Fibroblast of skin of left quadriceps (primary cell): ENCODE data around the gene SAG.

ENCODE experiments used
- DNase-seq, 2 experiments: peaks; one replicate each; pipeline ENCODE4 v3.0.0-alpha.2; 2013; ENCODE audit warnings: low read depth in 2 of 2

Gene SAG

GRCh38 chr2:233380132-233380895 lies 72.7 kb downstream of the SAG start:
- DNase-seq = no peak

- no peak for DNase-seq
Observed at GRCh38 chr2:233380995-233381637, 73.5 kb downstream of the SAG start.

- DNase-seq = no peak
Observed at GRCh38 chr2:233381638-233381995, 74.0 kb downstream of the SAG start.

GRCh38 chr2:233384015-233384414 lies 76.4 kb downstream of the SAG start:
- no peak for DNase-seq

- DNase-seq = no peak
Observed at GRCh38 chr2:233384811-233385488, 77.3 kb downstream of the SAG start.

GRCh38 chr2:233385489-233386044 lies 78.0 kb downstream of the SAG start:
- no peak for DNase-seq

- no peak for DNase-seq
Observed at GRCh38 chr2:233386382-233387041, 78.9 kb downstream of the SAG start.

GRCh38 chr2:233387225-233387624 lies 79.6 kb downstream of the SAG start:
- no peak for DNase-seq

GRCh38 chr2:233387667-233388528 lies 80.3 kb downstream of the SAG start:
- peak; percentile 86 to 88 for DNase-seq

GRCh38 chr2:233389601-233390125 lies 82.0 kb downstream of the SAG start:
- no peak for DNase-seq

GRCh38 chr2:233395687-233396086 lies 88.1 kb downstream of the SAG start:
- no peak for DNase-seq
